Activated T-helper 1 cell treated with anti-CD3 and anti-CD28 coated beads, Interleukin-12 subunit alpha, Interleukin-12 subunit beta, Interleukin-2, Interleukin-4 antibody, amounts not matched to agents 30 ng/mL and 10 ng/mL and 1 ng/mL, durations not matched to agents 14 hours and 24 hours and 36 hours (primary cell): ENCODE measurements around the gene RXRB. TPM values are rescaled to one million over a fixed set of nuclear protein-coding genes. Genes with fewer than 3 reads are reported as not detected.
"Not testable (repeated sequence)": the region's sequence is repeated elsewhere in the genome, so short reads cannot be mapped to it uniquely, and the experiment has no call there.

ENCODE experiments used
- DNase-seq: peaks from one replicate; pipeline ENCODE4 v3.0.0; 2021; ENCODE audit warnings: low spot score
- H3K27ac Mint-ChIP-seq: one replicate; pipeline ENCODE4 v1.8.0; 2021; ENCODE audit warnings: mild to moderate bottlenecking, mixed read lengths
- H3K27me3 Mint-ChIP-seq: one replicate; pipeline ENCODE4 v1.8.0; 2022; ENCODE audit warnings: mild to moderate bottlenecking, moderate library complexity, mixed read lengths; ENCODE audit not compliant: insufficient read depth
- H3K36me3 Mint-ChIP-seq: one replicate; pipeline ENCODE4 v1.8.0; 2021; ENCODE audit warnings: low read depth, mixed read lengths
- H3K4me1 Mint-ChIP-seq: one replicate; pipeline ENCODE4 v1.8.0; 2021; ENCODE audit warnings: low read depth, mixed read lengths
- H3K4me3 Mint-ChIP-seq: one replicate; pipeline ENCODE4 v1.8.0; 2021; ENCODE audit warnings: mild to moderate bottlenecking, moderate library complexity, mixed read lengths
- H3K9me3 Mint-ChIP-seq: one replicate; pipeline ENCODE4 v1.8.0; 2021; ENCODE audit warnings: mixed read lengths
- intact Hi-C: fragments of 100-400 bp; cut with micrococcal nuclease; formaldehyde crosslinking; loops from one replicate; pipeline ENCODE4 v1.15.1; 2024
- total RNA-seq: library from RNA; stranded (reverse); gene quantifications from 2 replicates; pipeline ENCODE4 v1.2.3, GENCODE V29; 2022

RXRB gene
- total RNA-seq, 1 donor from 2014 or later, result 47.4 TPM

DNA sequence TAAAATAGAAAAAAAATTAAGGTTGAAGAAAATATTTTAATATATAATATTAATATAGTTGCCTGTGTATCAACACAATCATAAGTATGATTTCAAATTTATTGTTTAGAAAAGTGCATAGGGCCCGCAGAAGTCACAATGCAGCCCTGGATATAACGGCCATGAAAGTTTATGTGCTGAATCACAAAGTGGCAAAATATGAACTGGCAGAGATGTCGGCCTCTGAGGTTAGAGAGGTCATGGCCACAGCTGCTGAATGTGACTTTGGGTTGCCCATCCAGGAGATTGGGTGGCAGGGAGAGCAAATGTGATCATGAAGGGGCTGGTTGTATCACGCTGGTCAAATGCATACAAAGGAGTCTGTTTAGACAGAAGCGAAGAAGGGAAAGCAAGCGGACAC, 43.9 kb downstream of the RXRB start:
- Mint-ChIP-seq H3K9me3 (peaks cover 12% of the 10 kb centered on the region), H3K4me1 (peaks cover 7% of the 10 kb centered on the region), H3K4me3 (no peak overlapping the region), H3K27ac (no peak overlapping the region), H3K27me3 (peaks cover 15% of the 10 kb centered on the region), H3K36me3 (peaks cover 3% of the 10 kb centered on the region)
- no peak for DNase-seq
- intact Hi-C loops, result no loop called here

GRCh38 chr6:33154349-33154748, 46.1 kb downstream of the RXRB start:
- intact Hi-C loops, result no loop called here
- Mint-ChIP-seq H3K36me3 (peaks cover 3% of the 10 kb centered on the region), H3K4me1 (no peaks in the 10 kb centered on the region), H3K27me3 (peaks cover 24% of the 10 kb centered on the region), H3K27ac (no peak overlapping the region), H3K9me3 (peaks cover 13% of the 10 kb centered on the region), H3K4me3 (no peak overlapping the region)
- no peak for DNase-seq

DNA sequence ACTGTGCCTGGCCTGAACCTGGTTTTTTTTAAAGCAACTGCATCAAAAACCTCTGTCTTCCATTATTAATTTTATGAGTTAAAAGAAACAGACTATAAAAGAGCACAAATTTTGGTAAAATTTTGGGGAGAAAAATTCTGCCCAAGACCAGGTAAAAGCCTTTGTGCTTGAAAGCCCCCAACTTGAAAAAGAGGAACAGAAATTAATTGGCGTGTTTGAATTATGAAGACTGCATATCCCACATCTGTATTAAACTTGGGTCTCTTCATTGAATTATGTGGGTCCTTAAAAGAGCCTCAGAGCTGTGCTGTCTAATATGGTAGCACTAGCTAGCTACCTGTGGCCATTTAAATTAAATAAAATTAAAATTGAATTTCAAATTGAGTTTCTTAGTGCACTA, 49.4 kb downstream of the RXRB start:
- intact Hi-C loops, result no loop called here
- Mint-ChIP-seq H3K27me3 (peaks cover 26% of the 10 kb centered on the region), H3K9me3 (peaks cover 13% of the 10 kb centered on the region), H3K27ac (no peak overlapping the region), H3K4me1 (no peaks in the 10 kb centered on the region), H3K36me3 (peaks cover 3% of the 10 kb centered on the region), H3K4me3 (no peak overlapping the region)
- no peak for DNase-seq

DNA sequence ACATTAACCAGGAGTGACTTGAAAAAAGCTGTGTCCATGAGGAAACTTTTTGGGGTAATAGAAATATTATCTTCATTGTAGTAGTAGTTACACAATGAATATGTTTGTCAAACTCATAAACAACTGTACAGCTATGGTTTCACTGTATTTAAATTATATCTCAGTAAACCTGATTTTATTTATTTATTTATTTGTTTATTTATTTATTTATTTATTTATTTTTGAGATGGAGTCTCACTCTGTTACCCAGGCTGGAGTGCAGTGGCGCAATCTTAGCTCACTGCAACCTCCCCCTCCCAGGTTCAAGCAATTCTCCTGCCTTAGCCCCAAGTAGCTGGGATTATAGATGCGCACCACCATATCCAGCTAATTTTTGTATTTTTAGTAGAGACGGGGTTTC, 49.9 kb downstream of the RXRB start:
- peaks cover 13% of the 10 kb centered on the region for H3K9me3 Mint-ChIP-seq

DNA sequence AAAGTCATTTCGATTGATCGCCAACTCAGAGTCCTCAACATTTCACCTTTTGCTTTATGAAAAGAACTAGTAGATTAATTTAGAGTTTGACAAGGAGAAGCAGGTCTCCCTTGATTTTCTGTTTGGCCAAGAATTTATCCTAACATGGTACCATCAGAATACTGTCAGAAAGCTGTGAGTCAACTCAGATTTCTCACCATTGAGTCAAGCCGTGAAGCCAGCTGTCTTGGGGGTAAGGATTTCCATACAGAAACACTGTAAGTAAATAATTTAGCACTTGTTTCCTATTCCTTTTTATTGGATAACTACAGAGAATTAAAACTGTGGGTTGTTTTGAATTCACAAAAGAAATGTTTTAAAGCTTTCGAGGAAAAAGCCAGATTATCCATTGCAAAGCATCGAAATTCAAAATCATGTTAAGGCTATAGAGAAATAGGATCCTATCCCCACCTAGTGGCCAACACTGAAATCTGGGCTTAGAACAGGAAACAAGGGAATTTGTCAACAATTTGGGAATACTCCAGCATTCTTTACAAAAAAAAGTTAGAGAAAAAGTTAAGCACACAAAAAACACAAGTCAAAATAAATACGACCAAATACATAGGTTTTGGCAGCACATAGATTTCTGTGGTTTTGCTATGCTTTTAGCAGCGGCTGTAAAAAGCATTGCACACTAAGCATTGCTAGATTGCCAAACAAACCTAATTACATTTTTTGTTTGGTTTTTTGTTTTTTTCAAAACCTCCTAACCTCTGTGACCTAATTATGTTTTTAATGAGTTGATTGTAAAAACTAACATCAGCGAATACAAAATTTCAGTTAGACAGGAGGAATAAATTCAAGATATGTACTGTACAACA, 52.4 kb downstream of the RXRB start:
- DNase-seq, result no peak
- intact Hi-C loops, result loop anchor here (1.0 kb wide), 3 partner anchors 25 to 134 kb away; no protein-coding TSS in a partner anchor
- Mint-ChIP-seq H3K27me3 (peaks cover 13% of the 10 kb centered on the region), H3K27ac (no peak overlapping the region), H3K9me3 (peaks cover 13% of the 10 kb centered on the region), H3K36me3 (peaks cover 3% of the 10 kb centered on the region), H3K4me1 (peaks cover 4% of the 10 kb centered on the region), H3K4me3 (no peak overlapping the region)

More for the DNA sequence above, 49.9 kb downstream of the RXRB start:
- intact Hi-C loops, H3K4me1 Mint-ChIP-seq, H3K36me3 Mint-ChIP-seq, H3K4me3 Mint-ChIP-seq, H3K27ac Mint-ChIP-seq, DNase-seq: not testable (repeated sequence)
- peaks cover 26% of the 10 kb centered on the region for H3K27me3 Mint-ChIP-seq

DNA sequence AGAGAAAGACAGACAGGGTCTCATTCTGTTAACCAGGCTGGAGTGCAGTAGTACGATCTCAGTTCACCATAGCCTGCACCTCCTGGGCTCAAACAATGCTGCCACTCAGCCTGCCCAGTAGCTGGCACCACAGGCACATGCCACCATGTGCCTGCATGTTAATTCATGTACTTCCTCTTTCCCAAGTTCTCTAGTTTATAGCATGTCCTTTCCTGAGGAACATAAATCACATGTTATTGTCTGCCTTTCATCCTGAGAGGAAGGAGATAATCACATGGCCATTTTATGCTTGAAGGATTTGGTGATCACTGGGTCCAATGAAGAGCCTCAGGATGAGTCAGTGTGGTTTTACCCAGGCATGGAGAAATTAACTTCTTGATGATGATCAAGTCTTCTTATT, 56.1 kb downstream of the RXRB start:
- Mint-ChIP-seq H3K27ac (no peak overlapping the region), H3K4me1 (peaks cover 13% of the 10 kb centered on the region), H3K27me3 (peaks cover 16% of the 10 kb centered on the region), H3K4me3 (no peak overlapping the region), H3K36me3 (no peaks in the 10 kb centered on the region), H3K9me3 (no peaks in the 10 kb centered on the region)
- no peak for DNase-seq
- intact Hi-C loops, result no loop called here

Other genes with a start within 250 kb of the RXRB start
- 14.1 and 14.2 TPM in 2 replicates for gene HLA-DMA, start 247.6 kb downstream of the RXRB start, total RNA-seq
- gene BRD2, start 232.1 kb downstream of the RXRB start, total RNA-seq, result 316 and 330 TPM in 2 replicates
- 1.8 and 2.0 TPM in 2 replicates for gene HLA-DOA, start 191.1 kb downstream of the RXRB start, total RNA-seq
- 61.0 and 66.7 TPM in 2 replicates for gene HLA-DPA1, start 127.0 kb downstream of the RXRB start, total RNA-seq
- 12.2 and 12.3 TPM in 2 replicates for gene HLA-DPB1, start 124.7 kb downstream of the RXRB start, total RNA-seq
- 0.61 and 0.65 TPM in 2 replicates for gene COL11A2, start 8.2 kb downstream of the RXRB start, total RNA-seq
- 67.1 and 68.8 TPM in 2 replicates for gene SLC39A7, start 202 bp upstream of the RXRB start, total RNA-seq
- gene HSD17B8, start 4.0 kb upstream of the RXRB start, total RNA-seq, result 14.8 and 15.2 TPM in 2 replicates
- 50.7 and 53.4 TPM in 2 replicates for gene RING1, start 7.8 kb upstream of the RXRB start, total RNA-seq
- gene VPS52, start 71.2 kb upstream of the RXRB start, total RNA-seq, result 59.8 and 63.5 TPM in 2 replicates
- gene RPS18, start 71.4 kb upstream of the RXRB start, total RNA-seq, result 2,930 and 2,946 TPM in 2 replicates
- 4.4 and 5.6 TPM in 2 replicates for gene B3GALT4, start 76.5 kb upstream of the RXRB start, total RNA-seq
- 113 and 123 TPM in 2 replicates for gene WDR46, start 88.6 kb upstream of the RXRB start, total RNA-seq
- gene PFDN6, start 88.9 kb upstream of the RXRB start, total RNA-seq, result 122 and 126 TPM in 2 replicates
- 27.6 and 28.0 TPM in 2 replicates for gene RGL2, start 98.3 kb upstream of the RXRB start, total RNA-seq
- 264 and 265 TPM in 2 replicates for gene TAPBP, start 113.4 kb upstream of the RXRB start, total RNA-seq
- 12.5 and 14.7 TPM in 2 replicates for gene ZBTB22, start 117.1 kb upstream of the RXRB start, total RNA-seq
- gene DAXX, start 122.3 kb upstream of the RXRB start, total RNA-seq, result 66.3 and 69.3 TPM in 2 replicates
- gene KIFC1, start 191.2 kb upstream of the RXRB start, total RNA-seq, result 54.7 and 59.6 TPM in 2 replicates
- 28.7 and 38.8 TPM in 2 replicates for gene PHF1, start 210.3 kb upstream of the RXRB start, total RNA-seq
- gene CUTA, start 217.4 kb upstream of the RXRB start, total RNA-seq, result 131 and 137 TPM in 2 replicates
- gene SYNGAP1, start 219.4 kb upstream of the RXRB start, total RNA-seq, result 37.1 and 56.6 TPM in 2 replicates